Liver (tissue), 9 donors: ENCODE data around the gene SLC37A2. TPM values are rescaled to one million over a fixed set of nuclear protein-coding genes. Genes with fewer than 3 reads are reported as not detected.

Source experiments
- DNase-seq: peaks from one replicate; pipeline ENCODE4 v3.0.0-alpha.2; 2017; ENCODE audit warnings: low spot score
- H3K27ac ChIP-seq, 2 donors: one replicate each; pipeline ENCODE4 v1.7.0; 2013; ENCODE audit warnings: inconsistent platforms in 2 of 2, low read length in 2 of 2, control low read depth in 1 of 2, low read depth in 1 of 2, mild to moderate bottlenecking in 1 of 2
- H3K27me3 ChIP-seq, 4 donors: one replicate each; pipeline versions ENCODE4 v1.6.1 to v1.7.0; 2013; ENCODE audit warnings: low read length in 3 of 4, inconsistent platforms in 1 of 4, mild to moderate bottlenecking in 1 of 4, moderate library complexity in 1 of 4; ENCODE audit not compliant: control insufficient read depth in 4 of 4, insufficient read depth in 4 of 4
- H3K36me3 ChIP-seq, 4 donors: one replicate each; pipeline versions ENCODE4 v1.6.1 to v1.7.0; 2013; ENCODE audit warnings: low read length in 3 of 4, mild to moderate bottlenecking in 3 of 4, low read depth in 1 of 4, moderate library complexity in 1 of 4; ENCODE audit not compliant: control insufficient read depth in 4 of 4, insufficient read depth in 3 of 4
- H3K4me1 ChIP-seq, 4 donors: one replicate each; pipeline versions ENCODE4 v1.6.1 to v1.7.0; 2013; ENCODE audit warnings: low read length in 3 of 4, mild to moderate bottlenecking in 3 of 4, moderate library complexity in 1 of 4; ENCODE audit not compliant: control insufficient read depth in 4 of 4, insufficient read depth in 4 of 4
- H3K4me3 ChIP-seq, 3 donors: one replicate each; pipeline versions ENCODE4 v1.6.1 to v1.7.0; 2013; ENCODE audit warnings: low read length in 3 of 3, control low read depth in 1 of 3, low read depth in 1 of 3, mild to moderate bottlenecking in 1 of 3
- H3K9ac ChIP-seq, 2 donors: one replicate each; pipeline ENCODE4 v1.7.0; 2013; ENCODE audit warnings: low read length in 2 of 2, mild to moderate bottlenecking in 2 of 2, moderate library complexity in 2 of 2, control low read depth in 1 of 2, low read depth in 1 of 2
- H3K9me3 ChIP-seq, 4 donors: one replicate each; pipeline versions ENCODE4 v1.6.1 to v1.7.0; 2013; ENCODE audit warnings: low read length in 3 of 4; ENCODE audit not compliant: control insufficient read depth in 4 of 4
- ATF3 ChIP-seq: IDR thresholded peaks from 2 replicates; pipeline ENCODE4 v1.6.1; 2016; ENCODE audit warnings: antibody characterized with exemption
- CTCF ChIP-seq: fragments of 150-350 bp; IDR thresholded peaks from 2 replicates; pipeline ENCODE4 v1.5.1; 2017; ENCODE audit warnings: improper control_type of control experiment, low read depth, low read length; ENCODE audit not compliant: missing input control
- EGR1 ChIP-seq, 2 donors: IDR thresholded peaks; 2 replicates each; pipeline ENCODE4 v1.6.1; 2016 to 2018; ENCODE audit warnings: antibody characterized with exemption in 2 of 2, low read depth in 2 of 2
- FOXA1 ChIP-seq: IDR thresholded peaks from 2 replicates; pipeline ENCODE4 v1.6.1; 2016; ENCODE audit warnings: antibody characterized with exemption
- FOXA2 ChIP-seq: IDR thresholded peaks from 2 replicates; pipeline ENCODE4 v1.6.1; 2016; ENCODE audit warnings: antibody characterized with exemption
- GABPA ChIP-seq, 2 donors: IDR thresholded peaks in 1 of 2; conservative IDR thresholded peaks in 1 of 2; 2 replicates each; pipeline ENCODE4 v1.6.1; 2016; ENCODE audit warnings: antibody characterized with exemption in 2 of 2, mild to moderate bottlenecking in 1 of 2, moderate library complexity in 1 of 2
- HNF4A ChIP-seq, 2 donors: conservative IDR thresholded peaks; 2 replicates each; pipeline ENCODE4 v1.6.1; 2016; ENCODE audit warnings: antibody characterized with exemption in 2 of 2, mild to moderate bottlenecking in 2 of 2
- HNF4G ChIP-seq: IDR thresholded peaks from 2 replicates; pipeline ENCODE4 v1.6.1; 2016; ENCODE audit warnings: antibody characterized with exemption
- JUND ChIP-seq, 2 donors: IDR thresholded peaks; 2 replicates each; pipeline ENCODE4 v1.6.1; 2016; ENCODE audit warnings: antibody characterized with exemption in 2 of 2
- MAX ChIP-seq: IDR thresholded peaks from 2 replicates; pipeline ENCODE4 v1.6.1; 2016; ENCODE audit warnings: antibody characterized with exemption
- NR2F2 ChIP-seq: IDR thresholded peaks from 2 replicates; pipeline ENCODE4 v1.6.1; 2016; ENCODE audit warnings: antibody characterized with exemption
- RAD21 ChIP-seq, 2 donors: IDR thresholded peaks; 2 replicates each; pipeline ENCODE4 v1.6.1; 2016; ENCODE audit warnings: antibody characterized with exemption in 2 of 2, mild to moderate bottlenecking in 2 of 2
- REST ChIP-seq: IDR thresholded peaks from 2 replicates; pipeline ENCODE4 v1.6.1; 2016; ENCODE audit warnings: antibody characterized with exemption, mild to moderate bottlenecking
- RXRA ChIP-seq, 2 donors: IDR thresholded peaks; 2 replicates each; pipeline ENCODE4 v1.6.1; 2017 to 2018; ENCODE audit warnings: antibody characterized with exemption in 2 of 2, mild to moderate bottlenecking in 1 of 2
- SP1 ChIP-seq: IDR thresholded peaks from 2 replicates; pipeline ENCODE4 v1.6.1; 2018; ENCODE audit warnings: antibody characterized with exemption, mild to moderate bottlenecking
- TAF1 ChIP-seq: conservative IDR thresholded peaks from 2 replicates; pipeline ENCODE4 v1.6.1; 2016; ENCODE audit warnings: antibody characterized with exemption, mild to moderate bottlenecking
- YY1 ChIP-seq: IDR thresholded peaks from 2 replicates; pipeline ENCODE4 v1.6.1; 2016; ENCODE audit warnings: antibody characterized with exemption, mild to moderate bottlenecking
- ZBTB33 ChIP-seq: IDR thresholded peaks from 2 replicates; pipeline ENCODE4 v1.6.1; 2016; ENCODE audit warnings: antibody characterized with exemption
- WGBS: extraction: QIAGEN DNeasy Blood & Tissue Kit; methylation state at CpG from one replicate; pipeline ENCODE4 v1.1.7; 2013; 5-methylcytosine and 5-hydroxymethylcytosine counted together
- polyA plus RNA-seq, 2 donors: library from polyadenylated mRNA; stranded (reverse) in 1 of 2; unstranded in 1 of 2; fragments of 200-250 nt in 1 of 2; fragments of >200 nt in 1 of 2; fragmentation: Nextera tagmentation in 1 of 2; extraction: Ambion mirVana in 1 of 2; gene quantifications; one replicate each; pipeline versions ENCODE4 v1.2.1 to v1.2.3, GENCODE V29; 2013 to 2015
- total RNA-seq, 2 donors: library from RNA; depleted of rRNA; stranded (reverse); fragments of >200 nt; gene quantifications; one replicate each; pipeline ENCODE4 v1.2.3, GENCODE V29; 2014
- donor health status: healthy.
- donor health status: healthy.
- donor health status: healthy.
- donor health status: healthy.
- donor health status: healthy.

The SLC37A2 gene
- total and polyA plus RNA-seq, 4 donors, result 0.51 to 12.3 (median 5.6) TPM

GRCh38 chr11:125080531-125080911 is 17.4 kb downstream of the SLC37A2 start (continued):
- TF ChIP-seq ZBTB33, result no peak

- no peaks in the 10 kb centered on the region for H3K36me3 ChIP-seq
- no peak for TF ChIP-seq HNF4G
- no peak for TF ChIP-seq JUND (IDR thresholded peaks at IDR 0.05)
- no peaks in the 10 kb centered on the region for H3K4me1 ChIP-seq
- H3K27me3 ChIP-seq, result no peaks in the 10 kb centered on the region
- no peak overlapping the region for H3K9ac ChIP-seq
- no peaks in the 10 kb centered on the region for H3K9me3 ChIP-seq
- H3K27ac ChIP-seq, result no peak overlapping the region
- DNase-seq, result no peak
- WGBS, result 83% methylated on average over 14 of the region's 14 CpGs
- no peak overlapping the region for H3K4me3 ChIP-seq
Observed at GRCh38 chr11:125081098-125081798, 18.1 kb downstream of the SLC37A2 start.

GRCh38 chr11:125082040-125082439 is 18.9 kb downstream of the SLC37A2 start:
- no peak for DNase-seq
- H3K27me3 ChIP-seq, result no peaks in the 10 kb centered on the region
- TF ChIP-seq SP1 (no peak), HNF4A (conservative IDR thresholded peaks at IDR 0.05) (no peak), CTCF (no peak), FOXA1 (no peak), NR2F2 (no peak), YY1 (no peak), TAF1 (no peak), JUND (IDR thresholded peaks at IDR 0.05) (no peak), ATF3 (no peak), RAD21 (IDR thresholded peaks at IDR 0.05) (no peak), MAX (no peak), ZBTB33 (no peak), EGR1 (IDR thresholded peaks at IDR 0.05; ENCODE audit: low read depth in 2 of 2) (no peak), FOXA2 (no peak), REST (no peak), GABPA (IDR thresholded peaks at IDR 0.05 in 1 of 2, conservative IDR thresholded peaks at IDR 0.05 in 1 of 2) (no peak), HNF4G (no peak), RXRA (IDR thresholded peaks at IDR 0.05) (no peak)
- WGBS, result 86% methylated on average over 5 of the region's 5 CpGs
- H3K9me3 ChIP-seq, result no peaks in the 10 kb centered on the region
- no peak overlapping the region for H3K9ac ChIP-seq
- no peaks in the 10 kb centered on the region for H3K36me3 ChIP-seq
- no peak overlapping the region for H3K27ac ChIP-seq
- no peak overlapping the region for H3K4me3 ChIP-seq
- no peaks in the 10 kb centered on the region for H3K4me1 ChIP-seq
